Neuronal stem cell (in vitro differentiated cells): ENCODE measurements around the gene CHST7.

Experiments
- DNase-seq: peaks from one replicate; pipeline ENCODE4 v3.0.0-alpha.2; 2013; ENCODE audit warnings: low spot score
- H2AFZ ChIP-seq: one replicate; pipeline ENCODE4 v1.6.1; 2013; ENCODE audit warnings: mild to moderate bottlenecking, low read length, inconsistent platforms
- H2AK5ac ChIP-seq: 2 replicates; pipeline ENCODE4 v1.6.1; 2013; ENCODE audit warnings: low read depth, mild to moderate bottlenecking, inconsistent platforms, low read length, moderate library complexity, mixed read lengths
- H2BK120ac ChIP-seq: 2 replicates; pipeline ENCODE4 v1.6.1; 2013; ENCODE audit warnings: low read depth, mild to moderate bottlenecking, inconsistent platforms, low read length, moderate library complexity, mixed read lengths
- H2BK12ac ChIP-seq: one replicate; pipeline ENCODE4 v1.6.1; 2013; ENCODE audit warnings: low read length, inconsistent platforms
- H2BK15ac ChIP-seq: 2 replicates; pipeline ENCODE4 v1.6.1; 2013; ENCODE audit warnings: mild to moderate bottlenecking, low read length, inconsistent platforms, mixed read lengths
- H2BK5ac ChIP-seq: one replicate; pipeline ENCODE4 v1.6.1; 2013; ENCODE audit warnings: inconsistent platforms, mild to moderate bottlenecking, low read length, moderate library complexity
- H3K14ac ChIP-seq: one replicate; pipeline ENCODE4 v1.6.1; 2013; ENCODE audit warnings: low read length, inconsistent platforms
- H3K18ac ChIP-seq: 2 replicates; pipeline ENCODE4 v1.6.1; 2013; ENCODE audit warnings: low read length, inconsistent platforms
- H3K23ac ChIP-seq: 2 replicates; pipeline ENCODE4 v1.6.1; 2013; ENCODE audit warnings: low read depth, mild to moderate bottlenecking, mixed read lengths, low read length, inconsistent platforms; ENCODE audit not compliant: poor library complexity
- H3K27ac ChIP-seq: replicated peaks from 3 replicates; pipeline ENCODE4 v1.5.1; 2013; ENCODE audit warnings: low read length, inconsistent platforms
- H3K27me3 ChIP-seq, 3 experiments: 2 replicates each; pipeline ENCODE4 v1.6.1; 2013; ENCODE audit warnings: low read length in 3 of 3, mild to moderate bottlenecking in 2 of 3, inconsistent platforms in 1 of 3, low read depth in 1 of 3, mixed read lengths in 1 of 3, moderate library complexity in 1 of 3; ENCODE audit not compliant: control insufficient read depth in 3 of 3, insufficient read depth in 3 of 3
- H3K36me3 ChIP-seq, 2 donors: replicated peaks in 1 of 2; 2 replicates each; pipeline ENCODE4 v1.6.1; 2013; ENCODE audit warnings: low read length in 2 of 2; ENCODE audit not compliant: control insufficient read depth in 2 of 2, insufficient read depth in 2 of 2
- H3K4ac ChIP-seq: 2 replicates; pipeline ENCODE4 v1.6.1; 2013; ENCODE audit warnings: inconsistent platforms, mild to moderate bottlenecking, low read length, moderate library complexity
- H3K4me1 ChIP-seq, 2 donors: 1 replicate in 1 of 2; 2 replicates in 1 of 2; pipeline ENCODE4 v1.6.1; 2013; ENCODE audit warnings: low read length in 2 of 2, low read depth in 1 of 2; ENCODE audit not compliant: control insufficient read depth in 2 of 2, insufficient read depth in 1 of 2
- H3K4me2 ChIP-seq: one replicate; pipeline ENCODE4 v1.6.1; 2013; ENCODE audit warnings: mild to moderate bottlenecking, low read length, inconsistent platforms; ENCODE audit not compliant: insufficient read depth, poor library complexity, severe bottlenecking
- H3K4me3 ChIP-seq, 2 donors: 2 replicates each; pipeline ENCODE4 v1.5.1; 2013; ENCODE audit warnings: low read length in 2 of 2, mild to moderate bottlenecking in 2 of 2, inconsistent platforms in 1 of 2, moderate library complexity in 1 of 2
- H3K79me1 ChIP-seq: one replicate; pipeline ENCODE4 v1.6.1; 2013; ENCODE audit warnings: low read depth, mild to moderate bottlenecking, inconsistent platforms, low read length, moderate library complexity
- H3K9ac ChIP-seq: one replicate; pipeline ENCODE4 v1.6.1; 2013; ENCODE audit warnings: mild to moderate bottlenecking, low read depth, low read length, inconsistent platforms; ENCODE audit not compliant: poor library complexity
- H3K9me3 ChIP-seq, 2 donors: replicated peaks in 1 of 2; 2 replicates each; pipeline versions ENCODE3 to v1.6.1; 2013; ENCODE audit warnings: low read length in 2 of 2, mild to moderate bottlenecking in 2 of 2, inconsistent platforms in 1 of 2, low read depth in 1 of 2, mixed read lengths in 1 of 2, moderate library complexity in 1 of 2; ENCODE audit not compliant: control insufficient read depth in 2 of 2, insufficient read depth in 1 of 2
- H4K8ac ChIP-seq: one replicate; pipeline ENCODE4 v1.6.1; 2013; ENCODE audit warnings: low read depth, mild to moderate bottlenecking, inconsistent platforms, low read length, moderate library complexity
- H4K91ac ChIP-seq: one replicate; pipeline ENCODE4 v1.6.1; 2013; ENCODE audit warnings: low read length, low read depth, mild to moderate bottlenecking, inconsistent platforms; ENCODE audit not compliant: poor library complexity
- WGBS, 2 donors: extraction: QIAGEN DNeasy Blood & Tissue Kit; methylation state at CpG; one replicate each; pipeline ENCODE4 v1.1.7; 2013; ENCODE audit warnings: missing lambda C conversion rate in 2 of 2, mixed read lengths in 1 of 2; ENCODE audit not compliant: insufficient read length in 2 of 2, insufficient replicate concordance in 1 of 2; ENCODE audit errors: extremely low coverage in 2 of 2; 5-methylcytosine and 5-hydroxymethylcytosine counted together

Gene CHST7

DNA sequence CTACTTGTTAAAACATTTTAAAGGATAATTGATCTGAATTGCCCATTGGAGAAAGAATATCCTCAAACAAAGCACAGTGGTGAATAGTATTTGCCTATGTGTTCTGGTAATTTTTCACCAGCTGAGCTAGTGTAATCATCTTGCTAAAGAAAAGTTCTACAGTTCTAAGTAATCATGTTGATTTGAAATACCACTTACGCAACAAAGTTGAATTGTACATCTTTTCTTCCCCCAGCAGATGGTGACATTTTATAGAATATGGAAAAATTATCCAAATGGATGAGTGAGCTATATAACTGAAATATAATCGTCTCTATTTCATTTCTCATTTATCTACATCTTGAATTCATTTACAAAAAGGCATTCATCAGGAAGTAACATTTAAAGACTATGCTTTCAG, 18.6 kb upstream of the CHST7 start:
- H2BK5ac ChIP-seq: no peak overlapping the region
- H3K14ac ChIP-seq: no peak overlapping the region
- H3K4me1 ChIP-seq: no peaks in the 10 kb centered on the region
- no peak overlapping the region for H3K4me2 ChIP-seq
- no peak overlapping the region for H2BK12ac ChIP-seq
- no peaks in the 10 kb centered on the region for H3K36me3 ChIP-seq
- no peak overlapping the region for H3K23ac ChIP-seq
- H2BK120ac ChIP-seq: no peak overlapping the region
- no peak overlapping the region for H3K4ac ChIP-seq
- no peak overlapping the region for H2AFZ ChIP-seq
- no peak overlapping the region for H2AK5ac ChIP-seq
- no peak overlapping the region for H3K4me3 ChIP-seq
- H3K9ac ChIP-seq: no peak overlapping the region
- no CpG with 5 or more reads among the region's 2 CpGs for WGBS, 2 donors
- no peak for DNase-seq
- H4K8ac ChIP-seq: no peak overlapping the region
- no peak overlapping the region for H3K18ac ChIP-seq
- no peaks in the 10 kb centered on the region for H3K79me1 ChIP-seq
- no peaks in the 10 kb centered on the region for H3K27me3 ChIP-seq
- no peak overlapping the region for H2BK15ac ChIP-seq
- no peak overlapping the region for H4K91ac ChIP-seq
- no peak overlapping the region for H3K27ac ChIP-seq
- no peaks in the 10 kb centered on the region for H3K9me3 ChIP-seq

DNA sequence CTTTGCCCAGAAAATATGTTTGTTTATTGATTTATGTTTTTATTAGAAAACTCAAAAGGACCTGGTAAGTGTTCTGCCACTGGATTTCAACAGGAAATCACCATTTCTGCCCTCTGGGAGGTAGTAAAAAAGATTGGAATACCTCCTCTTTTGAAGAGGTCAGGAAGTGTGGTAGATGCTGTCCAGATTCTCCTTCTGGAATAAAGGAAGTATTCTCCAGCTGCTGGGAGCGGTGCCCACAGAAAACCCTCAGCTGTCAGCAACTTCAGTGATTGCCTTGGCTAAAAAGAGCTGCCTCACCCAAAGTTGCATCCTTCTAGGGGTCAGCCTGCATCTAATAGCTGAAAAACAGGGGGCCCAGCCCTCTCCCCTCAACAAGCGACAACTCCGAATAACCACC, 14.5 kb upstream of the CHST7 start:
- H3K27ac ChIP-seq: no peak overlapping the region
- no peaks in the 10 kb centered on the region for H3K9me3 ChIP-seq
- DNase-seq: no peak
- H3K9ac ChIP-seq: no peak overlapping the region
- no peak overlapping the region for H3K14ac ChIP-seq
- H2BK5ac ChIP-seq: no peak overlapping the region
- H4K91ac ChIP-seq: no peak overlapping the region
- H3K4me2 ChIP-seq: no peak overlapping the region
- H3K79me1 ChIP-seq: no peaks in the 10 kb centered on the region
- no peaks in the 10 kb centered on the region for H3K27me3 ChIP-seq
- no peaks in the 10 kb centered on the region for H3K36me3 ChIP-seq
- no peak overlapping the region for H3K23ac ChIP-seq
- H3K4me1 ChIP-seq: no peaks in the 10 kb centered on the region
- H3K4ac ChIP-seq: no peak overlapping the region
- H2AK5ac ChIP-seq: no peak overlapping the region
- no peak overlapping the region for H4K8ac ChIP-seq
- no CpG with 5 or more reads among the region's 3 CpGs for WGBS, 2 donors
- no peak overlapping the region for H2BK120ac ChIP-seq
- H2AFZ ChIP-seq: no peak overlapping the region
- no peak overlapping the region for H2BK15ac ChIP-seq
- no peak overlapping the region for H2BK12ac ChIP-seq
- no peak overlapping the region for H3K18ac ChIP-seq
- H3K4me3 ChIP-seq: no peak overlapping the region

DNA sequence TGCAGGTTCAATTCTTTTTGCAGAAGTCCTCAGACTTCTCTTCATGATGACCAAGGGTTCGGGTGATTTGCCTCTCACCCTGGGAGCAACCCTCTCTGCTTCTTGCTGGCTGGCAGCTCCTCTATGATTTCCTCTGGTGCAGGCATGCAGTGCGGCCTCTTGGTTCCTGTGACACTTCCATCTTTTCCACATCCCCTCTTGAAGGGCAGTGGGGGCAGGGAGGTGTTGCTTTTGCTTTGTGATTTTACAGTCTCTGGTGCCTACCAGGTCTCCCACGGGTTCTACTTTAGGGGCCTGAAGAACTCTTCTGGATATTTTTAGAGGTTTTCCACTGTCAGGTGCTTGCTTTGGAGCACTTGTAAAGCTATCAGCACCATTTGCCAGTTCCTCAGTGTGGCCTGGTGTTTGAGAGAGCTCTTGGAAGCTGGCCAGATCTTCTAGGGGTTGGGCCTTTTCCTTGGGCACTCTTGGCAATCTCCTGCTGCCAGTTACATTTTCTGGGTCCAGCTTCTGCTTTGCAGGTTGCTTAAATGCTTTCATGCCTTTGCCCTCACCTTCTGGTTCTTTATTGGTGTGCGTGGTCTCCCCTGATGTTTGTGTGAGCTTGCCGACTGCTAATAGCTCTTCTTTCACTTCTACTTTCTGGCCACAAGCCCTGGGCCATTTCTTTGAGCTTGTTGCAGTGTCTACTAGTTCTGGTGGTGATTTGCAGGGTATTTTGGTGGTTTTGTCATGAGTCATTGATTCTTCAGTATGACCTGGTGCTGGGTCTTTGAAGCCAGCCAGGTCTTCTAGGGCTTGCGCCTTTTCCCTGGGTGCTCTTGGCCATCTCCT, 11.5 kb upstream of the CHST7 start:
- H3K27ac ChIP-seq: no peak overlapping the region
- no peaks in the 10 kb centered on the region for H3K27me3 ChIP-seq
- no peaks in the 10 kb centered on the region for H3K36me3 ChIP-seq
- no peak overlapping the region for H4K91ac ChIP-seq
- H3K4me3 ChIP-seq: no peak overlapping the region
- H2BK120ac ChIP-seq: no peak overlapping the region
- H3K9ac ChIP-seq: no peak overlapping the region
- no peak overlapping the region for H2BK15ac ChIP-seq
- no peak for DNase-seq
- H3K79me1 ChIP-seq: no peaks in the 10 kb centered on the region
- no peak overlapping the region for H2BK12ac ChIP-seq
- no peak overlapping the region for H2AK5ac ChIP-seq
- H3K4me1 ChIP-seq: no peaks in the 10 kb centered on the region
- no peak overlapping the region for H3K4ac ChIP-seq
- H4K8ac ChIP-seq: no peak overlapping the region
- H3K23ac ChIP-seq: no peak overlapping the region
- no peaks in the 10 kb centered on the region for H3K9me3 ChIP-seq
- no peak overlapping the region for H2AFZ ChIP-seq
- no peak overlapping the region for H3K18ac ChIP-seq
- H2BK5ac ChIP-seq: no peak overlapping the region
- no peak overlapping the region for H3K4me2 ChIP-seq
- no peak overlapping the region for H3K14ac ChIP-seq
- WGBS, 2 donors: no CpG with 5 or more reads among the region's 6 CpGs

DNA sequence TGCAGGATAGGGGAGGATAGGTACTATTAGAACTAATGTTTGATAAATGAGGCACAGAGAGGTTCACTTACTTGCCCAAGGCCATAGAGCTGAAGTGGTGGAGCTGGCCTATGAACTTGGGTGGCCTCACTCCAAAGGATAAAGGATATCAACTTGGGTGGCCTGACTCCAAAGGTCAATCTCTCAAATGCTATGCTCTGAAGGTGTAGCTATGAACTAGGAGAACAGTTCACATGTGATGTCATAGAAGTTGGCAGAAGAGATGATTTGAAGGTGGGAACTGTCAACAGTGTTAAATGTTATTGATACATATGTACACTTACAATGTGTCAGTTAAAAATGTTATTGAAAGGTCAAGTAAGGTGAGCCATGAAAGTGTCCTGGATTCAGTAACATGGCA, 6.2 kb upstream of the CHST7 start:
- no peak overlapping the region for H2BK5ac ChIP-seq
- H3K14ac ChIP-seq: no peak overlapping the region
- H3K18ac ChIP-seq: no peak overlapping the region
- H2AFZ ChIP-seq: no peak overlapping the region
- no peaks in the 10 kb centered on the region for H3K9me3 ChIP-seq
- no peak overlapping the region for H3K4me2 ChIP-seq
- no peak overlapping the region for H3K4me3 ChIP-seq
- H3K27ac ChIP-seq: no peak overlapping the region
- no peak overlapping the region for H2BK120ac ChIP-seq
- H3K4me1 ChIP-seq: peaks cover 0 to 2% of the 10 kb centered on the region in 2 donors
- no peak overlapping the region for H2BK15ac ChIP-seq
- no peak overlapping the region for H4K91ac ChIP-seq
- no peaks in the 10 kb centered on the region for H3K36me3 ChIP-seq
- peaks cover 0 to 3% (median 0%) of the 10 kb centered on the region in 3 experiments for H3K27me3 ChIP-seq
- H2BK12ac ChIP-seq: no peak overlapping the region
- H3K79me1 ChIP-seq: no peaks in the 10 kb centered on the region
- H3K4ac ChIP-seq: no peak overlapping the region
- no peak overlapping the region for H3K9ac ChIP-seq
- DNase-seq: no peak
- no peak overlapping the region for H2AK5ac ChIP-seq
- no peak overlapping the region for H3K23ac ChIP-seq
- H4K8ac ChIP-seq: no peak overlapping the region
